ENCODE data around the gene OR56B1. TPM values are rescaled to one million over a fixed set of nuclear protein-coding genes. Genes with fewer than 3 reads are reported as not detected.

Gene OR56B1
- total RNA-seq, 1 donor from 2014 or later, result 0.10 TPM

DNA sequence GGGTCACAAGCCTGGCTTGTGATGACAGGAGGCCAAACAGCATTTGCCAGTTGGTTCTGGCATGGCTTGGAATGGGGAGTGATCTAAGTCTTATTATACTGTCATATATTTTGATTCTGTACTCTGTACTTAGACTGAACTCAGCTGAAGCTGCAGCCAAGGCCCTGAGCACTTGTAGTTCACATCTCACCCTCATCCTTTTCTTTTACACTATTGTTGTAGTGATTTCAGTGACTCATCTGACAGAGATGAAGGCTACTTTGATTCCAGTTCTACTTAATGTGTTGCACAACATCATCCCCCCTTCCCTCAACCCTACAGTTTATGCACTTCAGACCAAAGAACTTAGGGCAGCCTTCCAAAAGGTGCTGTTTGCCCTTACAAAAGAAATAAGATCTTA lies 843 bp downstream of the OR56B1 start:
- no peak for DNase-seq

GRCh38 chr11:5737670-5738392 lies 1.6 kb downstream of the OR56B1 start:
- DNase-seq, result no peak

DNA sequence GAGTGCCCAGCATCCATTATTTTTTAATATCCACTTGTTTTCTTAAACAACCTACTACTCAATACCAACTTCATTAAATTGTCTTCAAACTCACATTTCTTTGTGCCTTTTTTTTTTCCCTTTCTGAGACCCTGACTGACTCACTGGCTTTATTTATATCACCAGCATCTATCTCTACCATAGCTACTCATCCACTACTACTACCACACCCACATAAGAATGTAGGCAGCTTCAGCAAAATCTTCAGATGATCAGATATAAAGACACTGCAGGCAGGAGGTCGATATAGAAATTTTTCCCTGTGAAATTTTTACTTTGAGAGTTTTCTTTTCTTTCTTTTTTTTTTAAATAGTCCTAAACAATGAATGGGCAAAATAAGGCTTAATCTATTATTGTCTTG lies 2.2 kb downstream of the OR56B1 start:
- DNase-seq, result no peak

- no peak for DNase-seq
These were observed 10.4 kb downstream of the OR56B1 start for GRCh38 chr11:5746614-5747013.

GRCh38 chr11:5749836-5750235 lies 13.6 kb downstream of the OR56B1 start:
- no peak for DNase-seq

- DNase-seq, result no peak
These were observed 17.7 kb downstream of the OR56B1 start, which contains the start of gene OR52N4 for GRCh38 chr11:5753943-5754342. Gene OR52N4, plus strand, starts transcription at chr11:5754243. Its CDS starts 498 bp downstream, at chr11:5754741.

- no peak for DNase-seq
These were observed 30.8 kb downstream of the OR56B1 start for GRCh38 chr11:5767056-5767455.

DNA sequence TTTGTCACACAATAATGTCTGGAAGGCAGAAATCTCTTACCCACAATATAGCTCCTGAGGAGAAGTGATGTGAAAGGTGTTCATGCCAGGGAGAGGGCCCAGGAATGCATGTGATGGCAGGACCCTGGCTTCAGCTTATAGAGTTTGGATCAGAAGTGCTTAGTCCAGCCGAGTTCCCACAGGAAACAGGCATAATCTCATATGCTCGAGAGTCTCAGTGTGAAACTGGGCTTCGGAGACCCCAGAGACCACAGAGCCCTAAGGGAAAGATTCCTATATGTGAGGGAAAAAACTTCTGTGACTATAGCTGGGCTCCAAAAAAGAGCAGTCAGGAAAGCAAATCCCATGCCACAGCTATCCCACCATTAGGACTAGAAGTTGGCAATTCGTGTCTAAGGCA lies 47.0 kb downstream of the OR56B1 start, which contains the start of gene OR52N5:
TSS of gene OR52N5 (minus strand) at position 101 of the 400 bp plus-strand sequence. CDS start 4,721 bp downstream, outside the sequence.
- no peak for DNase-seq

Other genes starting within 250 kb of the OR56B1 start
- not detected for gene OR52D1, start 247.8 kb upstream of the OR56B1 start, total RNA-seq
- gene UBQLN3, start 226.5 kb upstream of the OR56B1 start, total RNA-seq, result not detected
- 0.10 TPM for gene UBQLNL, start 219.7 kb upstream of the OR56B1 start, total RNA-seq
- not detected for gene OR52H1, start 187.9 kb upstream of the OR56B1 start, total RNA-seq
- gene OR52B6, start 155.6 kb upstream of the OR56B1 start, total RNA-seq, result not detected
- gene TRIM6, start 139.8 kb upstream of the OR56B1 start, total RNA-seq, result 6.5 TPM
- 8.1 TPM for gene TRIM34, start 111.4 kb upstream of the OR56B1 start, total RNA-seq
- gene TRIM5, start 51.4 kb upstream of the OR56B1 start, total RNA-seq, result 16.3 TPM
- 13.4 TPM for gene TRIM22, start 46.7 kb upstream of the OR56B1 start, total RNA-seq
- gene OR52N4, start 17.8 kb downstream of the OR56B1 start, total RNA-seq, result not detected
- not detected for gene OR52N5, start 46.9 kb downstream of the OR56B1 start, total RNA-seq
- gene OR52N1, start 54.8 kb downstream of the OR56B1 start, total RNA-seq, result not detected
- not detected for gene OR52N2, start 72.5 kb downstream of the OR56B1 start, total RNA-seq
- not detected for gene OR52E6, start 105.4 kb downstream of the OR56B1 start, total RNA-seq
- not detected for gene OR52E8, start 121.2 kb downstream of the OR56B1 start, total RNA-seq
- gene OR52E4, start 144.2 kb downstream of the OR56B1 start, total RNA-seq, result not detected
- not detected for gene OR52E5, start 156.8 kb downstream of the OR56B1 start, total RNA-seq
- not detected for gene OR56A3, start 205.8 kb downstream of the OR56B1 start, total RNA-seq
- not detected for gene OR56A5, start 232.0 kb downstream of the OR56B1 start, total RNA-seq

Data from tongue (tissue), 2 donors.